HUES6 (cell line): ENCODE results near the gene POLRMT.

Experiments
- H3K27ac ChIP-seq: 2 replicates; pipeline ENCODE4 v1.7.0; 2013; ENCODE audit warnings: low read depth, mild to moderate bottlenecking, low read length, inconsistent platforms
- H3K27me3 ChIP-seq: 2 replicates; pipeline ENCODE4 v1.6.1; 2013; ENCODE audit warnings: low read length; ENCODE audit not compliant: control insufficient read depth, insufficient read depth
- H3K36me3 ChIP-seq: 2 replicates; pipeline ENCODE4 v1.6.1; 2013; ENCODE audit warnings: low read length; ENCODE audit not compliant: control insufficient read depth, insufficient read depth
- H3K4me1 ChIP-seq: 2 replicates; pipeline ENCODE4 v1.6.1; 2013; ENCODE audit warnings: low read length; ENCODE audit not compliant: control insufficient read depth, insufficient read depth
- H3K4me3 ChIP-seq: 2 replicates; pipeline ENCODE4 v1.5.1; 2013; ENCODE audit warnings: low read depth, low read length
- H3K9ac ChIP-seq: one replicate; pipeline ENCODE4 v1.6.1; 2013; ENCODE audit warnings: mild to moderate bottlenecking, low read length
- H3K9me3 ChIP-seq: 2 replicates; pipeline ENCODE4 v1.6.1; 2013; ENCODE audit warnings: low read depth, low read length; ENCODE audit not compliant: control insufficient read depth, insufficient read depth

POLRMT gene

DNA sequence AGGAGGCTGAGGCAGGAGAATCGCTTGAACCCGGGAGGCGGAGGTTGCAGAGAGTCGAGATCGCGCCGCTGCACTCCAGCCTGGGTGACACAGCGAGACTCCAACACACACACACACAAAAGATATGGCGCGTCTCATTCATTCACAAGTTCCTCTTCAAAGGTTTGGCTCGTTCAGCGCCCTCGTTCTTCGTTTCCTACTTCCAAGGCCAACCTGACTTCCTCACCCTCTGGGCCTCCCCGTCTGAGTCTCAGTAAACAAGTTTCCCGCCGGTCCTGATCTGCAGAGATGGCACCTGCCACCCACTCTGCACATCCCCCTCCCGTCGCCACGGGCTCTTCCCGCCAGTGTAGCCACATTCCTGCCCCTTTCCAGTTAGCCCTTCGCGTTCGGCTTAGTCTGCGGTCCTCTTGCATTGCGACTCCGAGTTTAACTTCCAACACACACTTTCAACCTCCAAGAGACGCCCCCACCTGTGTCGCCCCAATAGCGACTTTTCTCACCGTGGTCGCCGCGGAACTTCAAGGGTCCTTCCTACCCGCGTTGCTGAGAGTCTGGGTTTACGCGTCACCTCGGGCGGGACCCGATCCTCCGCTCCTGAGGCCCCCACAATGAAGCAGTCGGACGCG is 62.3 kb downstream of the POLRMT start:
- H3K4me3 ChIP-seq, result peak overlapping the region; percentile 100
- peak overlapping the region; percentile 75 for H3K9ac ChIP-seq
- H3K9me3 ChIP-seq, result peaks cover 4% of the 10 kb centered on the region; the same call in 1 of the 2 replicates
- H3K36me3 ChIP-seq, result peaks cover 2% of the 10 kb centered on the region; the same call in 1 of the 2 replicates
- H3K27me3 ChIP-seq, result no peaks in the 10 kb centered on the region
- H3K4me1 ChIP-seq, result peaks cover 13% of the 10 kb centered on the region
- H3K27ac ChIP-seq, result peak overlapping the region; percentile 55; the same call in 1 of the 2 replicates

GRCh38 chr19:570251-570686 is 63.1 kb downstream of the POLRMT start:
- no peaks in the 10 kb centered on the region for H3K27me3 ChIP-seq

GRCh38 chr19:567296-567900 is 65.9 kb downstream of the POLRMT start:
- Histone ChIP-seq H3K9ac (no peak overlapping the region), H3K4me1 (no peaks in the 10 kb centered on the region; the same call in 1 of the 2 replicates), H3K4me3 (no peak overlapping the region), H3K9me3 (peaks cover 10% of the 10 kb centered on the region; the same call in 1 of the 2 replicates), H3K36me3 (no peaks in the 10 kb centered on the region), H3K27ac (no peak overlapping the region), H3K27me3 (no peaks in the 10 kb centered on the region)

More at GRCh38 chr19:570251-570686, 63.1 kb downstream of the POLRMT start:
- Histone ChIP-seq H3K9ac (no peak overlapping the region), H3K4me1 (peaks cover 8% of the 10 kb centered on the region), H3K4me3 (no peak overlapping the region), H3K9me3 (peaks cover 4% of the 10 kb centered on the region; the same call in 1 of the 2 replicates), H3K36me3 (no peaks in the 10 kb centered on the region), H3K27ac (no peak overlapping the region)
